Measurements from ENCODE around the gene GALNT18. TPM values are rescaled to one million over a fixed set of nuclear protein-coding genes. Genes with fewer than 3 reads are reported as not detected.

GALNT18 gene
- total RNA-seq, 5 donors from 2014 or later (not counting 1 experiment from before 2014, with no cell fraction given): 0.10 to 0.15 TPM; not detected in 3

DNA sequence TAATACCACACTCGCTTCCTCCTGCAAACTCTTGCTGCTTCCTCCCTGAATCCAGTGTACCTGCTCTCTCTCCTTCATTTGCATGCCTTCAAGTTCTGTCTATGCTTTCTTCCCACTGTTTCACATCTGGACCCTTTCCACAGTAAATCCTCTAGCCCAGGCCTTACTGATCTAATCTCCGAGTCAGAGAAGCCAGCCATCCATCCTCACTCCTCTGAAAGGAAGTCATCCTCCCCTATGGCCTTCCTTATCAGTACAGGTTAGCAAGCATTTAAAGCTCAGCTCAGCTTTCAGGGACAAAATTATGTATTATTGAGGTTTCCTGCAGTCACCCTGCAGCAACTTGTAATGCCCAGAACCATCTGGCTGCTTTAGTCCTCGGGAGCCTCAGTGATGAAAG, 116.1 kb downstream of the GALNT18 start:
- 73% methylated on average over 1 of the region's 3 CpGs for WGBS (ENCODE audit: insufficient coverage)

DNA sequence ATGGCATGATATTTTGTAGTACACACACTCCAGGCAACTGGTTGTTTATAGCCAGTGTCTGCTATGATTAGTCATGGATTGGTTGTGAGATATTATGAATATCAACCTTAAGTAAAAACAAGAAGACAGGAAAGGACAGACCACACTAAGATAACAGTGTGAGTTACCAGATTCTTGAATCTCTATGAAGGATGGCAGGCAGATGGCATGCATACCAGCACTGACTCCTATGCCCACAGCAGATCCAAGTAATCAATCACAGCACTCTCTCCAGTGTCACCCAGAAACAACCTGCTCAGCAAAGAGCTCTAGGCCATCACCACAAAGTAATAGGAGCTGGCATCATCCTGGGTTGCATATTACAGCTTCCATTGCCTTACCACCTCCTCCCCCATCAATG, 116.6 kb downstream of the GALNT18 start:
- Mint-ChIP-seq H3K27ac (no peak overlapping the region), H3K4me1 (no peaks in the 10 kb centered on the region), H3K9me3 (no peaks in the 10 kb centered on the region), H3K27me3 (peaks cover 9 to 22% of the 10 kb centered on the region in 2 donors), H3K4me3 (no peak overlapping the region), H3K36me3 (no peaks in the 10 kb centered on the region)
- Histone ChIP-seq H3K27ac (ENCODE audit: low read length) (no peak overlapping the region), H3K27me3 (replicated peaks in 1 of 2; ENCODE audit: control insufficient read depth in 2 of 2, extremely low read depth in 1 of 2, insufficient read depth in 2 of 2, low read length in 1 of 2) (peaks cover 0 to 2% of the 10 kb centered on the region in 2 experiments), H3K9me3 (no peaks in the 10 kb centered on the region), H3K36me3 (ENCODE audit: control insufficient read depth in 2 of 2, extremely low read depth in 1 of 2, insufficient read depth in 1 of 2, low read length in 1 of 2) (no peaks in the 10 kb centered on the region), H3K4me3 (ENCODE audit: control insufficient read depth in 1 of 2, extremely low read depth in 1 of 2, low read length in 1 of 2) (no peak overlapping the region), H3K4me1 (ENCODE audit: control insufficient read depth in 1 of 2, extremely low read depth in 1 of 2, insufficient read depth in 2 of 2, low read length in 2 of 2) (no peaks in the 10 kb centered on the region)
- no peak for ATAC-seq (replicated peaks in 1 of 4)
- CTCF ChIA-PET: no interaction called here
- POLR2A ChIA-PET: no interaction called here
- DNase-seq: no peak

More for the DNA sequence above, 116.1 kb downstream of the GALNT18 start:
- Mint-ChIP-seq H3K27ac (no peak overlapping the region), H3K4me3 (no peak overlapping the region), H3K36me3 (no peaks in the 10 kb centered on the region), H3K4me1 (no peaks in the 10 kb centered on the region), H3K9me3 (no peaks in the 10 kb centered on the region), H3K27me3 (peaks cover 9 to 22% of the 10 kb centered on the region in 2 donors)
- DNase-seq (no peak), ATAC-seq (replicated peaks in 1 of 4) (no peak)
- CTCF ChIA-PET: no interaction called here
- Histone ChIP-seq H3K36me3 (ENCODE audit: control insufficient read depth in 2 of 2, extremely low read depth in 1 of 2, insufficient read depth in 1 of 2, low read length in 1 of 2) (no peaks in the 10 kb centered on the region), H3K4me3 (ENCODE audit: control insufficient read depth in 1 of 2, extremely low read depth in 1 of 2, low read length in 1 of 2) (no peak overlapping the region), H3K4me1 (ENCODE audit: control insufficient read depth in 1 of 2, extremely low read depth in 1 of 2, insufficient read depth in 2 of 2, low read length in 2 of 2) (no peaks in the 10 kb centered on the region), H3K27ac (ENCODE audit: low read length) (no peak overlapping the region), H3K9me3 (no peaks in the 10 kb centered on the region), H3K27me3 (replicated peaks in 1 of 2; ENCODE audit: control insufficient read depth in 2 of 2, extremely low read depth in 1 of 2, insufficient read depth in 2 of 2, low read length in 1 of 2) (peaks cover 0 to 2% of the 10 kb centered on the region in 2 experiments)
- POLR2A ChIA-PET: no interaction called here

- Mint-ChIP-seq H3K4me1 (no peaks in the 10 kb centered on the region), H3K4me3 (no peak overlapping the region), H3K27me3 (peaks cover 9 to 22% of the 10 kb centered on the region in 2 donors), H3K27ac (no peak overlapping the region), H3K9me3 (no peaks in the 10 kb centered on the region), H3K36me3 (no peaks in the 10 kb centered on the region)
- Histone ChIP-seq H3K36me3 (ENCODE audit: control insufficient read depth in 2 of 2, extremely low read depth in 1 of 2, insufficient read depth in 1 of 2, low read length in 1 of 2) (no peaks in the 10 kb centered on the region), H3K27ac (ENCODE audit: low read length) (no peak overlapping the region), H3K27me3 (replicated peaks in 1 of 2; ENCODE audit: control insufficient read depth in 2 of 2, extremely low read depth in 1 of 2, insufficient read depth in 2 of 2, low read length in 1 of 2) (peaks cover 0 to 2% of the 10 kb centered on the region in 2 experiments), H3K9me3 (no peaks in the 10 kb centered on the region), H3K4me3 (ENCODE audit: control insufficient read depth in 1 of 2, extremely low read depth in 1 of 2, low read length in 1 of 2) (no peak overlapping the region), H3K4me1 (ENCODE audit: control insufficient read depth in 1 of 2, extremely low read depth in 1 of 2, insufficient read depth in 2 of 2, low read length in 2 of 2) (no peaks in the 10 kb centered on the region)
- ChIA-PET CTCF (no interaction called here), POLR2A (no interaction called here)
- DNase-seq (no peak), ATAC-seq (replicated peaks in 1 of 4) (no peak)
Measured at GRCh38 chr11:11504071-11504470, 117.7 kb downstream of the GALNT18 start.

GRCh38 chr11:11502263-11502861, 119.4 kb downstream of the GALNT18 start:
- H3K9me3 Mint-ChIP-seq: no peaks in the 10 kb centered on the region
- peaks cover 6 to 14% of the 10 kb centered on the region in 2 donors for H3K27me3 Mint-ChIP-seq
- no peak overlapping the region for H3K4me3 Mint-ChIP-seq
- Histone ChIP-seq H3K27ac (ENCODE audit: low read length) (no peak overlapping the region), H3K36me3 (ENCODE audit: control insufficient read depth in 2 of 2, extremely low read depth in 1 of 2, insufficient read depth in 1 of 2, low read length in 1 of 2) (no peaks in the 10 kb centered on the region), H3K4me3 (ENCODE audit: control insufficient read depth in 1 of 2, extremely low read depth in 1 of 2, low read length in 1 of 2) (no peak overlapping the region), H3K9me3 (no peaks in the 10 kb centered on the region), H3K27me3 (replicated peaks in 1 of 2; ENCODE audit: control insufficient read depth in 2 of 2, extremely low read depth in 1 of 2, insufficient read depth in 2 of 2, low read length in 1 of 2) (peaks cover 0 to 2% of the 10 kb centered on the region in 2 experiments), H3K4me1 (ENCODE audit: control insufficient read depth in 1 of 2, extremely low read depth in 1 of 2, insufficient read depth in 2 of 2, low read length in 2 of 2) (no peaks in the 10 kb centered on the region)
- 75% methylated on average over 9 of the region's 9 CpGs for WGBS (ENCODE audit: insufficient coverage)
- ATAC-seq (replicated peaks in 1 of 4) (no peak), DNase-seq (no peak)
- H3K4me1 Mint-ChIP-seq: no peaks in the 10 kb centered on the region
- POLR2A ChIA-PET: no interaction called here
- no peak overlapping the region for H3K27ac Mint-ChIP-seq
- CTCF ChIA-PET: no interaction called here
- H3K36me3 Mint-ChIP-seq: no peaks in the 10 kb centered on the region

DNA sequence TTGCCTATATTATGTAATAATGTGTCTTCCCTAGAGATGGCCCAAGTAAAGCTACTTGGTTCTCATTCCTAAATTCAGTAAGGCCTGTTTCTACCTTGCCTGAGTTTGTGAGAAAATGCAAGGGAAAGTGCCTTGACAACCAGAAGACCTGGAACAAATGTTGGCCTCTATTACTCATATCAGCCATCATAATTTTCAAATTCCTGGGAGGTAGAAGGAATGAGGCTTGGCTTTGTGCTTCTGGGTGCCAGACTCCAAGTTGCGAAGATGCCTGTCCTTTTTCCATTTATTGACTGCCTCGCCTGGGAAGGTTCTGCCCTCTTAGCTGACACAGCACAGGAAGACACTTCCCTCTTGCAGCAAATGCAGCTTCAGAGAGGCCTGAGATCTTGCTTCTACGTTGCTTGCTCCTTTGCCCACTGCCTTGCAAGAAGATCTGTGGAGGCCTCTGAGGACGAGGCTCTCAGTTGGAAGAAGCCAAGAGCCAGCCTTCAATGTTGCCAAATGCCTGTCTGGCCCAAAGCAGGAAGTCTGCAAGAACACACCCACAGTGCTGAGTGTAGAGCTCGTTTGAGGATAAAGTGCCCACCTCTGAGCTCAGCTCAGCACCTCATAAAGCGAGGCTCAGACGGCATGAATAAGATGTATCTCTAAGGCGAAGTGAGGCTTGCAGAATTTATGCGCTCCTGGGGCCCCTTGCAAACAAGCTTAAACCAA, 120.1 kb downstream of the GALNT18 start:
- WGBS (ENCODE audit: insufficient coverage): 65% methylated on average over 9 of the region's 9 CpGs
- no peak overlapping the region for H3K27ac ChIP-seq (ENCODE audit: low read length)
- no peaks in the 10 kb centered on the region for H3K9me3 Mint-ChIP-seq

GRCh38 chr11:11500744-11501487, 120.9 kb downstream of the GALNT18 start:
- Histone ChIP-seq H3K4me3 (ENCODE audit: control insufficient read depth in 1 of 2, extremely low read depth in 1 of 2, low read length in 1 of 2) (no peak overlapping the region), H3K36me3 (ENCODE audit: control insufficient read depth in 2 of 2, extremely low read depth in 1 of 2, insufficient read depth in 1 of 2, low read length in 1 of 2) (no peaks in the 10 kb centered on the region), H3K27me3 (replicated peaks in 1 of 2; ENCODE audit: control insufficient read depth in 2 of 2, extremely low read depth in 1 of 2, insufficient read depth in 2 of 2, low read length in 1 of 2) (peaks cover 0 to 2% of the 10 kb centered on the region in 2 experiments), H3K9me3 (no peaks in the 10 kb centered on the region), H3K4me1 (ENCODE audit: control insufficient read depth in 1 of 2, extremely low read depth in 1 of 2, insufficient read depth in 2 of 2, low read length in 2 of 2) (no peaks in the 10 kb centered on the region), H3K27ac (ENCODE audit: low read length) (no peak overlapping the region)
- Mint-ChIP-seq H3K4me1 (no peaks in the 10 kb centered on the region), H3K27ac (no peak overlapping the region), H3K4me3 (no peak overlapping the region), H3K36me3 (no peaks in the 10 kb centered on the region), H3K27me3 (peaks cover 4 to 14% of the 10 kb centered on the region in 2 donors), H3K9me3 (no peaks in the 10 kb centered on the region)
- 87% methylated on average over 7 of the region's 9 CpGs for WGBS (ENCODE audit: insufficient coverage)
- DNase-seq: no peak
- POLR2A ChIA-PET: no interaction called here
- ATAC-seq (replicated peaks in 1 of 4): no peak
- CTCF ChIA-PET: no interaction called here

More for the DNA sequence above, 120.1 kb downstream of the GALNT18 start:
- ChIA-PET CTCF (no interaction called here), POLR2A (no interaction called here)
- Histone ChIP-seq H3K4me1 (ENCODE audit: control insufficient read depth in 1 of 2, extremely low read depth in 1 of 2, insufficient read depth in 2 of 2, low read length in 2 of 2) (no peaks in the 10 kb centered on the region), H3K36me3 (ENCODE audit: control insufficient read depth in 2 of 2, extremely low read depth in 1 of 2, insufficient read depth in 1 of 2, low read length in 1 of 2) (no peaks in the 10 kb centered on the region), H3K4me3 (ENCODE audit: control insufficient read depth in 1 of 2, extremely low read depth in 1 of 2, low read length in 1 of 2) (no peak overlapping the region), H3K9me3 (no peaks in the 10 kb centered on the region), H3K27me3 (replicated peaks in 1 of 2; ENCODE audit: control insufficient read depth in 2 of 2, extremely low read depth in 1 of 2, insufficient read depth in 2 of 2, low read length in 1 of 2) (peaks cover 0 to 2% of the 10 kb centered on the region in 2 experiments)
- Mint-ChIP-seq H3K36me3 (no peaks in the 10 kb centered on the region), H3K4me3 (no peak overlapping the region), H3K27ac (no peak overlapping the region), H3K27me3 (peaks cover 4 to 14% of the 10 kb centered on the region in 2 donors), H3K4me1 (no peaks in the 10 kb centered on the region)
- no peak for ATAC-seq (replicated peaks in 1 of 4)
- no peak for DNase-seq
